Skin of body (tissue), 2 donors: ENCODE measurements around the gene RAB28. TPM values are rescaled to one million over a fixed set of nuclear protein-coding genes. Genes with fewer than 3 reads are reported as not detected.

Experiments
- DNase-seq: peaks from one replicate; lab custom pipeline; 2025; lab: John Stamatoyannopoulos, UW
- total RNA-seq: library from RNA; depleted of rRNA; stranded (reverse); fragments of >200 nt; gene quantifications from one replicate; pipeline ENCODE4 v1.2.3, GENCODE V29; 2014

The RAB28 gene
- total RNA-seq, 1 donor from 2014 or later = 19.3 TPM

- no peak for DNase-seq
These were observed 100.1 kb downstream of the RAB28 start for GRCh38 chr4:13384055-13384454.

GRCh38 chr4:13378973-13379759 lies 105.0 kb downstream of the RAB28 start:
- no peak for DNase-seq

GRCh38 chr4:13371048-13371447 lies 113.1 kb downstream of the RAB28 start:
- no peak for DNase-seq

GRCh38 chr4:13368217-13368616 lies 115.9 kb downstream of the RAB28 start:
- DNase-seq = no peak

GRCh38 chr4:13367691-13368090 lies 116.4 kb downstream of the RAB28 start:
- no peak for DNase-seq

GRCh38 chr4:13367244-13367643 lies 116.9 kb downstream of the RAB28 start:
- no peak for DNase-seq

GRCh38 chr4:13365195-13365594 lies 118.9 kb downstream of the RAB28 start:
- DNase-seq = no peak

GRCh38 chr4:13364653-13365052 lies 119.5 kb downstream of the RAB28 start:
- no peak for DNase-seq

- no peak for DNase-seq
These were observed 120.0 kb downstream of the RAB28 start for GRCh38 chr4:13364172-13364571.

GRCh38 chr4:13359809-13360208 lies 124.3 kb downstream of the RAB28 start:
- no peak for DNase-seq

GRCh38 chr4:13355111-13355880 lies 128.8 kb downstream of the RAB28 start:
- no peak for DNase-seq

- DNase-seq = no peak
These were observed 135.0 kb downstream of the RAB28 start for GRCh38 chr4:13349096-13349495.

- no peak for DNase-seq
These were observed 135.9 kb downstream of the RAB28 start for GRCh38 chr4:13348216-13348615.

GRCh38 chr4:13347517-13348125 lies 136.5 kb downstream of the RAB28 start:
- DNase-seq = no peak

GRCh38 chr4:13344216-13344615 lies 139.9 kb downstream of the RAB28 start:
- DNase-seq = no peak

- DNase-seq = no peak
These were observed 143.5 kb downstream of the RAB28 start for GRCh38 chr4:13340672-13341071.

- no peak for DNase-seq
These were observed 152.3 kb downstream of the RAB28 start for GRCh38 chr4:13331827-13332226.

GRCh38 chr4:13329963-13330362 lies 154.2 kb downstream of the RAB28 start:
- DNase-seq = no peak

- DNase-seq = no peak
These were observed 154.7 kb downstream of the RAB28 start for GRCh38 chr4:13329340-13329850.

- no peak for DNase-seq
These were observed 155.5 kb downstream of the RAB28 start for GRCh38 chr4:13328591-13328990.

- DNase-seq = no peak
These were observed 156.1 kb downstream of the RAB28 start for GRCh38 chr4:13327991-13328390.

- no peak for DNase-seq
These were observed 158.4 kb downstream of the RAB28 start for GRCh38 chr4:13325744-13326143.
